ENCODE results near the gene FHDC1.

GRCh38 chr4:152961014-152961772 lies 25.1 kb downstream of the FHDC1 start:
- TF ChIP-seq EZH2 (IDR thresholded peaks at IDR 0.05; ENCODE audit: borderline replicate concordance, low read length) (no peak), CTCF (IDR thresholded peaks at IDR 0.05; ENCODE audit: low read length) (no peak)

Measured in OCI-LY1 (cell line).